ENCODE results near the gene HOTAIR. TPM values are rescaled to one million over a fixed set of nuclear protein-coding genes. Genes with fewer than 3 reads are reported as not detected.

Gene HOTAIR
- polyA plus RNA-seq, 2 donors, result not detected

GRCh38 chr12:53930591-53931255 is 44.0 kb downstream of the HOTAIR start:
- 9 to 13% methylated on average over 30 of the region's 30 CpGs for WGBS, 2 donors
- Histone ChIP-seq H3K27me3 (ENCODE audit: control insufficient read depth in 1 of 2, insufficient read depth in 2 of 2, low read length in 2 of 2) (peaks cover 22 to 53% of the 10 kb centered on the region in 2 donors), H3K4me3 (ENCODE audit: low read depth in 1 of 2, low read length in 2 of 2) (no peak overlapping the region), H3K4me1 (ENCODE audit: control insufficient read depth in 2 of 2, insufficient read depth in 2 of 2, low read length in 1 of 2) (peaks cover 0 to 2% of the 10 kb centered on the region in 2 donors), H3K36me3 (ENCODE audit: control insufficient read depth in 2 of 2, insufficient read depth in 2 of 2, low read length in 1 of 2) (no peaks in the 10 kb centered on the region), H3K27ac (ENCODE audit: low read depth in 2 of 2, low read length in 1 of 2) (no peak overlapping the region), H3K9me3 (ENCODE audit: control insufficient read depth in 2 of 2, insufficient read depth in 1 of 2, low read depth in 1 of 2, low read length in 1 of 2) (peaks cover 0 to 6% of the 10 kb centered on the region in 2 donors)

GRCh38 chr12:53929527-53929926 is 45.2 kb downstream of the HOTAIR start:
- WGBS, 2 donors, result 17 to 18% methylated on average over 4 of the region's 4 CpGs
- H3K4me3 ChIP-seq (ENCODE audit: low read depth in 1 of 2, low read length in 2 of 2), result no peak overlapping the region

GRCh38 chr12:53928054-53928835 is 46.5 kb downstream of the HOTAIR start:
- Histone ChIP-seq H3K27me3 (ENCODE audit: control insufficient read depth in 1 of 2, insufficient read depth in 2 of 2, low read length in 2 of 2) (peaks cover 17 to 44% of the 10 kb centered on the region in 2 donors), H3K4me1 (ENCODE audit: control insufficient read depth in 2 of 2, insufficient read depth in 2 of 2, low read length in 1 of 2) (no peaks in the 10 kb centered on the region), H3K4me3 (ENCODE audit: low read depth in 1 of 2, low read length in 2 of 2) (no peak overlapping the region), H3K36me3 (ENCODE audit: control insufficient read depth in 2 of 2, insufficient read depth in 2 of 2, low read length in 1 of 2) (no peaks in the 10 kb centered on the region), H3K9me3 (ENCODE audit: control insufficient read depth in 2 of 2, insufficient read depth in 1 of 2, low read depth in 1 of 2, low read length in 1 of 2) (peaks cover 0 to 6% of the 10 kb centered on the region in 2 donors), H3K27ac (ENCODE audit: low read depth in 2 of 2, low read length in 1 of 2) (no peak overlapping the region)
- 12% methylated on average over 30 to 31 of the region's 31 CpGs for WGBS, 2 donors

More at GRCh38 chr12:53929527-53929926, 45.2 kb downstream of the HOTAIR start:
- no peak overlapping the region for H3K27ac ChIP-seq (ENCODE audit: low read depth in 2 of 2, low read length in 1 of 2)
- H3K27me3 ChIP-seq (ENCODE audit: control insufficient read depth in 1 of 2, insufficient read depth in 2 of 2, low read length in 2 of 2), result peaks cover 21 to 47% of the 10 kb centered on the region in 2 donors
- H3K36me3 ChIP-seq (ENCODE audit: control insufficient read depth in 2 of 2, insufficient read depth in 2 of 2, low read length in 1 of 2), result no peaks in the 10 kb centered on the region
- peaks cover 0 to 6% of the 10 kb centered on the region in 2 donors for H3K9me3 ChIP-seq (ENCODE audit: control insufficient read depth in 2 of 2, insufficient read depth in 1 of 2, low read depth in 1 of 2, low read length in 1 of 2)
- no peaks in the 10 kb centered on the region for H3K4me1 ChIP-seq (ENCODE audit: control insufficient read depth in 2 of 2, insufficient read depth in 2 of 2, low read length in 1 of 2)

GRCh38 chr12:53927220-53928029 is 47.3 kb downstream of the HOTAIR start:
- Histone ChIP-seq H3K27ac (ENCODE audit: low read depth in 2 of 2, low read length in 1 of 2) (no peak overlapping the region), H3K9me3 (ENCODE audit: control insufficient read depth in 2 of 2, insufficient read depth in 1 of 2, low read depth in 1 of 2, low read length in 1 of 2) (peaks cover 0 to 6% of the 10 kb centered on the region in 2 donors), H3K36me3 (ENCODE audit: control insufficient read depth in 2 of 2, insufficient read depth in 2 of 2, low read length in 1 of 2) (no peaks in the 10 kb centered on the region), H3K4me3 (ENCODE audit: low read depth in 1 of 2, low read length in 2 of 2) (no peak overlapping the region), H3K4me1 (ENCODE audit: control insufficient read depth in 2 of 2, insufficient read depth in 2 of 2, low read length in 1 of 2) (no peaks in the 10 kb centered on the region), H3K27me3 (ENCODE audit: control insufficient read depth in 1 of 2, insufficient read depth in 2 of 2, low read length in 2 of 2) (peaks cover 17 to 45% of the 10 kb centered on the region in 2 donors)
- WGBS, 2 donors, result 11 to 14% methylated on average over 45 of the region's 45 CpGs

GRCh38 chr12:53924521-53925405 is 50.0 kb downstream of the HOTAIR start:
- WGBS, 2 donors, result 16 to 32% methylated on average over 2 of the region's 2 CpGs
- no peak overlapping the region for H3K4me3 ChIP-seq (ENCODE audit: low read depth in 1 of 2, low read length in 2 of 2)
- H3K4me1 ChIP-seq (ENCODE audit: control insufficient read depth in 2 of 2, insufficient read depth in 2 of 2, low read length in 1 of 2), result no peaks in the 10 kb centered on the region
- no peaks in the 10 kb centered on the region for H3K36me3 ChIP-seq (ENCODE audit: control insufficient read depth in 2 of 2, insufficient read depth in 2 of 2, low read length in 1 of 2)
- no peak overlapping the region for H3K27ac ChIP-seq (ENCODE audit: low read depth in 2 of 2, low read length in 1 of 2)
- H3K27me3 ChIP-seq (ENCODE audit: control insufficient read depth in 1 of 2, insufficient read depth in 2 of 2, low read length in 2 of 2), result peaks cover 8 to 35% of the 10 kb centered on the region in 2 donors
- H3K9me3 ChIP-seq (ENCODE audit: control insufficient read depth in 2 of 2, insufficient read depth in 1 of 2, low read depth in 1 of 2, low read length in 1 of 2), result peaks cover 0 to 6% of the 10 kb centered on the region in 2 donors

GRCh38 chr12:53916788-53917655 is 57.7 kb downstream of the HOTAIR start:
- WGBS, 2 donors, result 73 to 77% methylated on average over 5 of the region's 5 CpGs
- Histone ChIP-seq H3K4me1 (ENCODE audit: control insufficient read depth in 2 of 2, insufficient read depth in 2 of 2, low read length in 1 of 2) (no peaks in the 10 kb centered on the region), H3K9me3 (ENCODE audit: control insufficient read depth in 2 of 2, insufficient read depth in 1 of 2, low read depth in 1 of 2, low read length in 1 of 2) (no peaks in the 10 kb centered on the region), H3K36me3 (ENCODE audit: control insufficient read depth in 2 of 2, insufficient read depth in 2 of 2, low read length in 1 of 2) (no peaks in the 10 kb centered on the region), H3K27me3 (ENCODE audit: control insufficient read depth in 1 of 2, insufficient read depth in 2 of 2, low read length in 2 of 2) (peaks cover 2% of the 10 kb centered on the region in 2 donors), H3K4me3 (ENCODE audit: low read depth in 1 of 2, low read length in 2 of 2) (no peak overlapping the region), H3K27ac (ENCODE audit: low read depth in 2 of 2, low read length in 1 of 2) (no peak overlapping the region)

Other genes starting within 250 kb of the HOTAIR start
- gene CALCOCO1, start 247.5 kb downstream of the HOTAIR start, polyA plus RNA-seq, result 10 to 100 TPM; 49.7 to 72.7 TPM
- gene CISTR, start 223.0 kb downstream of the HOTAIR start, polyA plus RNA-seq, result not detected
- under 1 TPM; 0.02 to 0.04 TPM for gene HOXC13, start 36.1 kb downstream of the HOTAIR start, polyA plus RNA-seq
- gene HOXC12, start 20.1 kb downstream of the HOTAIR start, polyA plus RNA-seq, result not detected
- not detected for gene HOXC11, start 1.8 kb downstream of the HOTAIR start, polyA plus RNA-seq
- under 1 TPM; 0.02 to 0.04 TPM for gene HOXC10, start 10.2 kb upstream of the HOTAIR start, polyA plus RNA-seq
- gene HOXC9, start 25.2 kb upstream of the HOTAIR start, polyA plus RNA-seq, result under 1 TPM; 0.20 to 0.51 TPM
- gene HOXC8, start 34.0 kb upstream of the HOTAIR start, polyA plus RNA-seq, result under 1 TPM; 0.04 to 0.21 TPM
- 1 to 10 TPM; 1.4 TPM for gene HOXC6, start 53.5 kb upstream of the HOTAIR start, polyA plus RNA-seq
- under 1 TPM; 0.41 to 0.96 TPM for gene HOXC5, start 58.1 kb upstream of the HOTAIR start, polyA plus RNA-seq
- gene HOXC4, start 78.9 kb upstream of the HOTAIR start, polyA plus RNA-seq, result 1 to 10 TPM; 3.3 to 3.7 TPM
- gene SMUG1, start 214.0 kb upstream of the HOTAIR start, polyA plus RNA-seq, result 10 to 100 TPM; 38.2 to 40.9 TPM

All from esophagus (tissue), 2 donors.